Stimulated activated CD4-positive, alpha-beta T cell treated with anti-CD3 and anti-CD28 coated beads, Interleukin-2, amount 100 ng/mL, for 24 hours (primary cell): ENCODE data around the gene TMC8.

ENCODE experiments used
- DNase-seq, 2 donors: peaks; one replicate each; pipeline ENCODE4 v3.0.0-alpha.2; 2020

TMC8 gene

DNA sequence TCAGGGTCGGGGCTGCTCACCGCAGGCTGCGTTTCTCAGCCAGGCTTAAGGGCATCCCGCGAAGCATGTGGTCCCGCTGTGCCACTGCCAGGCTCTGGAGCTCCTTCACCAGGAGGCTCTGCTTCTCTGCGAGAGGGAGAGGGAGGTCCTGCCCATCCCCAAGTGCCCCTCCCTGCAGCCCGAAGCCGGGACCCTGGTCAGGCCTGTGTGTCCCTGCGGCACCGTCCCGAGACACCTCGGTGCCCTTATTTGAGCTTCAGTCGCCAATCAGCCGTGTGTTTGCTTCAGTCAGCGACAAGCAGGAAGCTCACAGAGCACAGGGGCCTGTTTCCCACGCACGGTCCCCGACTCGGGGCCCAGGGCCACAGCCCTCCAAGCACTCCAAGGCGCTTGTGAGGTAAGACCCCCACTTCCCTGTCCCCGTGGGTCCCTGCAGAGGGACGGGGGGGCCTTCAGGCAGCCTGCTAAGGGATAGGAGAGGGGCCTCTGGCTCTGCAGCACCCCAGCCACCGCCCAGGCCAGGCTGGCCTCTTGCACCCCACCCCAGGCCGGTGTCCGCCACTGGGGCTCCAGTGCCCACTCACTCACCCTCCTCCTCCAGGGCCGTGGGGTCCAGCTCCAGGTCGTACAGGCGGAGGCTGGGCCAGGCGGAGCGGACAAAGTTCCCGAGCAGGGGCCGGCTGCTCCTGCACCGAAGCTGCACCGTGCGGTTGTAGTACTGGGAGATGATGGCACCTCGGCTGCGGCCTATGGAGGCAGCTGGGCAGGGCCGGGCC, 5.2 kb upstream of the TMC8 start:
- DNase-seq = peak in 1 of 2 donors; percentile 50

DNA sequence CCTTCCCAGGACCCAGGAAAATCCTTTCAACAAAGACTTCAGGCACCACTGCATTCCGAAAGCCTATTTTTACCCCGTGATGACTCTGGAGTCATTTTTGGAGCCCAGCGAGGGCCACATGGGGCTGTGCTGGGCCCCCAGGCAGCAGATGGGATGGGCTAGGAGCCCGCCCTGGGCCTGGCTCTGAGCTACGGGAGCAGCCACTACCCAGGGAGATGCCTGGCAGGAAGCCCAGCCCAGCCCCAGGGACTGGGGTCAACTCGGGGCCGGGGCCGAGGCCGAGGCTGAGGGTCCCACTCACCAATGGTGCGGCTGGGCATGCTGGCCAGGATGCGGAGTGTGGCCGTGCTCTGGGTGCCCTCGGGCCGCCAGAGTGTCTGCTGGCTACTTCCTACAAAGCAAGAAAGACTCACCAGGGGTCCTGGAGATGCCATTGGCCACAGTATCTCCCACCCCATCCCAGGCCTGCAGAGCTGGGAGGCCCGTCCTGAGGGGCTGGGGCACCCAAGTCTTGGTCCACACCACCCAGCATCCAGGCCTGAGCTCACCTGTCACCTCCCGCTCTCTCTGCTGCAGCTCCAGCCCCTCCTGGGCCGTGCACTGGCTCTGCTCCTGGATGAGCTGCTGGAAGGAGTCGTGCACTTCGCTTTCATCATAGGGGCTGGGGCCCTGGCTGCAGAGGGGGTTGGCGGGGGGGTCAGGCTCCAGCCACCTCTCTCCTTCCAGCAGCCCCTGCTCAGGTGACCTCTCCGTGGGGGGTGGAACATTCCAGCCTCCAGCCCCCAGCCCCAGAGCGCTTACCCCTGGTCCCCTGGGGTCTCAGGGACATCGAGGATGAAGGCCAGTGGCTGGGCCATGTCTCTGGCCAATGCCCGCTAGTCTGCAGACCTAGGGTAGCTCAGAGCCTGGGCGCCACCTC, 4.3 kb upstream of the TMC8 start:
- no peak for DNase-seq

DNA sequence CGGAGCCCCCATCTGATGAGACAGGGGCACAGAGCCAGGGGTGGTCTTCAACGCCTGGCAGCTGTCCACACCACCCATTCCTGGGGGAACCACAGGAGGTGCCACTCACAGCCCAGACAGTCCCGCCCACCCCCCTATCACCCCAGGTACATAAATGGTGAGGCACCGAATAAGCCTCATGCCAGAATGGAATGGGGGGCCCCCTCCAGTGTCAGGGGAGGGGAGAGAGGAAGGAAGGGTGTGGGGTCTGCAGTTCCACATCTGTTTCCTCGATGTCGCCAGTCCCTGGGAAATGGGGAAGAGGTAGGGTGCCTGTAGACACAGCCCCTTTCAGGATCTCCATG, 3.7 kb upstream of the TMC8 start:
- no peak for DNase-seq

DNA sequence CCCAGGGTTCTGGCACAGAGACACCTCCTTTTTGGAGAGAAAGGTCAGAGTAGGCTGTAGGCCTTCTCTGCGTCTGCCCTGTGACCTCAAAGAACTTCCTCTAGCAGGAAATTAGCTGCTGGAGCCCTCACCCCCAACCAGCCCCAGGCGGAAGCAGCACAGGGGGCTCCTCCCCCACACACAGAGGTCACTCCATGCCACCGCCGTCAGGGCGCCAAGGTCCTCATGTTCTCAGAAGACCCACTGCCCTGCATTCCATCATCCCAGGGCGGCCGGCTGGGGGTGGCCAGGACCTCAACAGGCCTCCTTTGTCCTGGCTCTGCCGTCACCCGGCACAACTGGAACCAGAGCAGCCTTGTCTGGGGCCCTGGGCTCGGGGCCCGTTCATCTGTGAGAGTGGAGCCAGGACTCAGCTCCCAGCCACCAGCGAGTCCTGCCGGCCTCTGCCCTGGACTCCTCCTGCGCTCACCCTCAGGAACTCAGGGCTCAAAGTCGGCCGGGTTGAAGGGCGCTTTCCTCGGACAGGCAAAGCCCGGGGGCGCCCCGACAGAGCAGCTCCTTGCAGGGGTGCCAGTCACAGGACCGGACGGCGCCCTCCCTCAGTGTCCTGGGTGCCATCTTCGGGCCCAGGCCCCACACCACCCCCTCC, 3.2 kb upstream of the TMC8 start:
- DNase-seq = peak; percentile 63 to 74

DNA sequence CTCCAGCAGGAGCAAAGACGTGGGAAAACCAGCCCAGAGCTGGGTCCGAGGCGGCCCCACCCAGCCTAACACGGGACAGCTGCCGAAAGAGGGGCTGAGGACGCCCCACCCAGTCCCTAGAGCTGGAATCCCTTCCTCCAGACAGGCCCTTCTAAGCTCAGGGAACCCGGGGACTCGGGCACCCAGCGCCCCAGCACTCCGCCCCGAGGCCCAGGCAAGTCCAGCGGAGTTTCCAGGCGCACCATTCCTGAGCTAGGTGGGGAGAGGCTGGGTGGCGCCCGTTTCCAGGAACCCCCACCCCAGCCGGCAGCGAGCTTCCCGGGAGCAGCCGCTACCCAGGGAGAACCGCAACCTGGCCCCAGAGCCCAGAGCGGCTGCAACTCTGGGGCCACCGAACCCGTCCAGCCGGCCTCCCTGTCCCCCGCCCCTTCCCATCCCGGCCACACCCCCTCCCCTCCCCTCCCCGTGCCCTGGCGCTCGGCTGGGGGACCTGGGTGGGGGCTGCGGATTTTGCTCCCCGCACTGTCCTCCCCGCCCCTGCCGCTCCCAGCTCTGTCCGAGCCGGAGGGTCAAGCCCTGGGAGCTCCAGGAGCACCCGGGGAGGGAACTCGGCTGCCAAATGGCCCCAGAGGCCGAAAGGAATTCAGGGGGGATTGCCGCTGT, 2.6 kb upstream of the TMC8 start:
- no peak for DNase-seq

DNA sequence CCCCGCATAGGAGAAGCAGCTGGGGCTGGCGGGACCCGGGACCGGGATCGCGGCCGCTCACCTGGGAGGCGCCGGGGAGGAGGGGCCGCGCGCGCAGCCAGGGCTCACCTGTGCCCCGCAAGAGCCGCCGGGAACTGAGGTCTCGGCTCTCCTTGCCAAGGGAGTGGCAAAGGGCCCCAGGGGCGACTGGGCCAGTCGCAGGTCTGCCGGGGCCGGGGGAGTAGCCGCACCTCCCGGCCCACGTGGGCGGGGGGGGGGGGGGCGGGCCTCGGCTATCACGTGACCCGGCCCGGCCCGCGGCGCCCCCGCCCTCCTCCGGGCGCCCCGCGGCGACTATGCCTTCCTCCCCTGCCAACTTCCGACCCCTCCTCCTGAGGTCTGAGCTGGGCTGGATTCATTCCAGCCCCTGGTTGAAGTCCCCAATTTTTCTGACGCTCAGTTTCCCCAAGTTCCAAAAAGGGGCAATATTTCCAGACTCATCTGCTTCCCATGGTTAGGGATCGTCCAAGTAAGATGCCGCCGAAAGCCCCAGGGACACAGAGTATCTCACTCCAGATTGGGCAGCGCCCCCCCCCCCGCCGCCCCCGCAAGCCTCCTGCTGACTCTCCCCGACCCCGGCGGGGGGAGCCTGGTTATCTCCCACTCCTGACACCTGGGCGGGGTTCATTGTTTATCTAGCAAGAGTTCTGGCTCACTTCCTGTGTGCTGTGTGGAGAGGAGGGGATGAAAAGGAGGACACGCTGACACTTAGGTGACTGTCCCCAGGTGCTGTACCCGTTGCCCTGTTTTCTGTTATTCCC, 1.8 kb upstream of the TMC8 start, which contains the start of gene TMC6:
TSS of gene TMC6 (minus strand) at position 205 of the 800 bp plus-strand sequence. CDS start 1,923 bp downstream, outside the sequence.
- DNase-seq = peak; percentile 64 to 69

DNA sequence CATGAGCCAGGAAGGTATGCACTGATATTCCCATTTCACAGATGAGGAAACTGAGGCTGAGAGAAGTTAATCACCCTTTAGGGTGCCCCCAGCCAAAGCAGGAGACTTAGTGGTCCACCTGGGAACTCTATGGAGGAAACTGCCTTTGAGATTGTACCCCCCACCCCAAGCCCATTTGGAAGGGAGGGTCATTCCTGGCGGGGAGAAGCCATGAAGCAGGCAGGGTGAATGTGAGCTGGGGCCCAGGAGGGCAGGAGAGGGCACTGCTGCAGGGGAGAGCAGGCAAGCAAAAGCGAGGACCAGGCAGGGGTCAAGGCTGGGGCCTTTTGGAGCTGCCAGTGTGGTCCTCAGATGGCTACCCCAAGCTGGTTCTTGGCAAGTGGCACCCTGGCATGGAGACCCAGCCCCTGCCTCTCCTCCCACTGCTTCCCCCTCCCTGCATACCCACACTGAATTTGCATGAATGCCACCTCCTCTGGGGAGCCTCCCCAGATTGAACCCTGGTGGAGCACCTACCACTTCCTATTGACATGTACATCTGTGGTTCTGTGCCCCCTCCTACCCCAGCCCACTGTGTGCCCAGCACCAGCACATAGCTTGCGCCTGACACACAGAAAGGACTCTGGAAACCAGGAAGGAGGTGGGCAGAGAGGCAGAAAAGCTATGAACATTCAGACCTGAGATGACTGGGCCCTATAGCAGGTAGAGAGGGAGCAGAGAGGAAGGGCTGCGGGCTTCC, 1.1 kb upstream of the TMC8 start:
- DNase-seq = peak in 1 of 2 donors; percentile 43

DNA sequence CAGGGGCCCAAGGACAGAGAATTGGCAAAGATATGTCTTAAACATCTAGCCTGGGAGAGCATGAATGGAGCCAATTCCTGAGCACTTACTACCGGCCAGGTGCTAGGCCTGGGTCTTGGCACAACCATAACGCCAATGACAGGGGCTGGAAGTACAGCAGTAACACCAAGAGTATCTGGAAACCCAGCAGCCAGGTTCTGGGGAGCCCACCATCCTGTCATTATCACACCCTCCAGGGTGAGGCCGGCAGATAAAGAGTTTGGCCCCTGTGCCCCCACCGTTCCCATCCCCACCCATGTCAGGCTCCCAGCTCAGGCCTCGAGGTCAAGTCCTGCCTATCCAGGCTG, 508 bp upstream of the TMC8 start:
- DNase-seq = no peak

DNA sequence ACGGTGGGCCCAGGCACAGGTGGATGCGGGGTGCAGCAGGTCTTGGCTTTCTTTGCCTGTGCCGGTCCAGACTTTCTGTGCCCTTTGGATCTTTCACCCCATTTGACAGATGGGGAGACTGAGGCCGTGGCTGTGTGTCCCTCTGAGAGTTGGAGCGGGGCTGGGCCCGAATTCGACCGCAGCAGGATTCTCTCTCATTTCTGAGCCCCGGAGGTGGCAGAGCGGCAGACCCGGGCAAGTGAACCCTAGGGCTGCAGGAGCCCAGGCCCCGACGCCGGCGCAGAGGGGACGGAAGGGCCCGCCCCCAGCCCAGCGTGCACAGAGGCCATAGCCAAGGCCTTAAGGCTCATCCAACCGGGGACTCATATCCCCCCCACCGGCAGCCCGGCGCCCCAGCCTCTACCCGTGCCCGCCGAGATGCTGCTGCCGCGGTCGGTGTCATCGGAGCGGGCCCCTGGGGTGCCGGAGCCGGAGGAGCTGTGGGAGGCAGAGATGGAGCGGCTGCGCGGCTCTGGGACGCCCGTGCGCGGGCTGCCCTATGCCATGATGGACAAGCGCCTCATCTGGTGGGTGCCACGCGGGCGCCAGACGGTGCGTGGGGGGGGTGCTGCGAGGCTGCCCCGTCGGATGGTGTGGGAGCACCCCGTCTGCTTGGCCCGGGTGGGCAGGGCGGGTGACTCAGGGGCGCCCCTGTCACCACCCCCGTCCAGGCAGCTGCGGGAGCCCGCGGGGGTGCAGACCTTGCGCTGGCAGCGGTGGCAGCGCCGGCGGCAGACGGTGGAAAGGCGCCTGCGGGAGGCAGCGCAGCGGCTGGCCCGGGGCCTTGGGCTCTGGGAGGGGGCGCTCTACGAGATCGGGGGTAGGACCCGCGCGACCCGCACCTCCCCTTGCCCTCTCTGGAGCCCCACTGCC, 857 bp downstream of the TMC8 start:
- DNase-seq = peak; percentile 60 to 64

DNA sequence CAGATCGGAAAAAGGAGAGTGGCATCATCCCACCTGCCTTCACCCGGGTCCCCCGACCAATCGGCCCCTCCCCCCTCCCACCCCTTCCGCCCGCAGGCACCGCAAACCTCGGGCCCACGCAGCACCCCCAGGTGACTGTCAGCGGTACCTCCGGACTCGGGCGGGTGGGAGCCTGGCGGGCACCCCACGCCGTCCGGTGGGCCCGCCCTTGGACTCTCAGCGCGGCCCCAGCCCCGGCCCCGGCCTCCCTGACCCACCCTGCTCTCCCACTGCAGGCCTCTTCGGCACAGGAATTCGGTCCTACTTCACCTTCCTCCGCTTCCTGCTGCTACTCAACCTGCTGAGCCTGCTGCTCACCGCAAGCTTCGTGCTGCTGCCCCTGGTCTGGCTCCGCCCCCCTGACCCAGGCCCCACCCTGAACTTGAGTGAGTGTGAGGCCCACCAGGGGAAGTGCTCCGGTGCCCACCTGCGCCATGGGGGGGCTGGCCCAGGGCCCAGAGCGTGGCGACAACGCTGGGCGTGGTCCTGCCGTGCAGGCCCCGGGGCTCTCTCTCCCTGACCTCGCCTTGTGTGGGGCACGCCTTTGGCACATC, 1.6 kb downstream of the TMC8 start:
- DNase-seq = peak; percentile 68 to 75

DNA sequence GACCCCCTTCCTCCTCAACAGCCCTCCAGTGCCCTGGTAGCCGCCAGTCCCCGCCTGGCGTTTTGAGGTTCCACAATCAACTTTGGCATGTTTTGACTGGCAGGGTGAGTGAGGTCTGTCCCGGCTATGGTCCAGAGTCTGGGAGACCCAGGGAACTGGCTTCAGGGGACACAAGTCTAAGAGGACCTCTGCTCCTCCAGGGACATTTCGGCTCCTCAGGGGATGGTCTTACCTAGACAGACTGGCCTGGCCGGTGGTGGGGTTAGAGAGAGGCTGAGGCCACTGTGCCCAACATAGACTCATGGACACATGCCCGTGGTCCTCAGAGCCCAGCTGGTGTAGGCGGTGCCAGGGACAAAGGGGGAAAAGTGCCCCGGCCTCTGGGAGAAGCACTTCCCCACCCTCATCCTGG, 2.2 kb downstream of the TMC8 start:
- no peak for DNase-seq

DNA sequence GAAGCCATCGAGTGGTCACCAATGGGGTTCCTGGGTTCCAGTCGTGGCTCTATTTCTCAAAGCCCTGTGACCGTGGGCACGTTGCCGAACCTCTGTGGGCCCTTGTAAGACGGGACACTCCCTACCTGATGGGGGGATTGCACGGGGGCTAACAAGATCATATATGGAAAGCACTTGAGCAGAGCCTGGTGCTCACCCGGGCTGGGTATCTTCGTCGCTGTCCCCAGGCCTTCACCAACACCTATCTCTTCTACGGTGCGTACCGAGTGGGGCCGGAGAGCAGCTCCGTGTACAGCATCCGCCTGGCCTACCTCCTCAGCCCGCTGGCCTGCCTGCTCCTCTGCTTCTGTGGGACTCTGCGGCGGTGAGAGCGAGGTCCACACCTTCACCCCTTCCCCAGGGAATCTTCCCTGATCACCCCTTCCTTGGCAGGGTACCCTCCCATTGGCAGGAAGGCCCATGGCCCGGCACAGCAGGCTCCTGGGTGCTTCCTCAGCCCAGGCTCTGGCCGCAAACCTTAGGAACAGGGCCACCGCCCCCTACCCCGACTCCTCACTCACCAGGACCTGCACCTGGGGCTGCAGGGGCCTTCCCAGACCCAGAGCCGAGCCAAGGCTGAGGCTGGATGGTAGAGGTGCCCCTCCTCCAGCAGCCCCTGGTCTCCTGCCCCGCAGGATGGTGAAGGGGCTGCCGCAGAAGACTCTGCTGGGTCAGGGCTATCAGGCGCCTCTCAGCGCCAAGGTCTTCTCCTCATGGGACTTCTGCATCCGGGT, 2.8 kb downstream of the TMC8 start:
- no peak for DNase-seq

DNA sequence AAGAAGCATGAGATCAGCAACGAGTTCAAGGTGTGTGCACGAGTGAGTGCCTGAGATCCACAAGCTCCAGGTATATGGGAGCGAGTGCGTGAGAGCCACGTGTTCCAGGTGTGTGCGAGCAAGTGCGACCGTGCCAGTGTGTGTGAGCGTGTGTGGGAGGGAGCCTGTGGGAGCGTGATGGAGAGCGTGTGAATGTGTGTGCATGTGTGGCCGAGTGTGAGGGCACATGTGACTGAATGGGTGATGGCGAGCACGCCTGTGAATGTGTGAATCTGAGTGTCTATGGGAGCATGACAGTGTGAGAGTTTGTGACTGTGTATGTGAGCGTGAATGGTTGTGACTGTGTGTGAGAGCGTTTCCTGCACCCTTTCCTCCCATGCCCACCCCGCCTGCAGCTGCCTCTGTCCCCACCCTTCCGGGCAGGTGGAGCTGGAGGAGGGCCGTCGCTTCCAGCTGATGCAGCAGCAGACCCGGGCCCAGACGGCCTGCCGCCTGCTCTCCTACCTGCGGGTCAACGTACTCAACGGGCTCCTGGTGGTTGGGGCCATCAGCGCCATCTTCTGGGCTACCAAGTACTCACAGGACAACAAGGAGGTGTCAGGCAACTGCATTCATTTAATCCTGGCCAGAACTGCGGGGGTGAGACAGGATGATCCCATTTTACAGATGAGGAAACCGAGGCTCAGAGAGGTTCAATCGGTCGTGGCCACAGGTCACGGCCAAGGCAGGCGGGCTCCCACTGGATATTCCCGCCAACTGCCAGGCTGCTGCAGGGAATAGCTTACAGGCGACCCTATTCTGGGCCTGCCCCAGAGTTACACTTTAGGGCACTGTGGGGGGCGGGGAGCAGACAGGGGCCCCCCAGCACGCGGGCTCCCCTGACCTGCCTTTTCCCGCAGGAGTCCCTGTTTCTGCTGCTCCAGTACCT, 3.7 kb downstream of the TMC8 start:
- peak; percentile 73 to 74 for DNase-seq

DNA sequence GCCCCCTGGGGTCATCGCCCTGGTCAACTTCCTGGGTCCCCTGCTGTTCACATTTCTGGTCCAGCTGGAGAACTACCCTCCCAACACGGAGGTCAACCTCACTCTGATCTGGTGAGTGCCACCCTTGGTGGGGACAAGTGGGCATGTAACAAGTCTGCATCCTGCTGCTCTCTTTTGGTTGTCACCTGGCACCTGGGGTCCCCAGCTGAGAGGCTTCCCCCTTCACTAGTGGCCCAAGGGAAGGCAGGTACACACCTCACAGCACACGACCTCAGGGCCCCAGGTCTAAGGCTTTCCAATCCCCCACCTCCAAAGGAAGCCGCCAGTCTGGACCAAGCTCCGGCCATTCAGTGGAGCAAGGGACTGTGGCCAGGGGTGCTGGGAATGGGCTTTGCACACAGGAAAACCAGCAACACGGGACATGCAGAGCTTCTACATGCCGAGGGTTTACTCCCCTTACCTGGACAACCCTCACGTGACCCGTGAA, 4.4 kb downstream of the TMC8 start:
- no peak for DNase-seq

DNA sequence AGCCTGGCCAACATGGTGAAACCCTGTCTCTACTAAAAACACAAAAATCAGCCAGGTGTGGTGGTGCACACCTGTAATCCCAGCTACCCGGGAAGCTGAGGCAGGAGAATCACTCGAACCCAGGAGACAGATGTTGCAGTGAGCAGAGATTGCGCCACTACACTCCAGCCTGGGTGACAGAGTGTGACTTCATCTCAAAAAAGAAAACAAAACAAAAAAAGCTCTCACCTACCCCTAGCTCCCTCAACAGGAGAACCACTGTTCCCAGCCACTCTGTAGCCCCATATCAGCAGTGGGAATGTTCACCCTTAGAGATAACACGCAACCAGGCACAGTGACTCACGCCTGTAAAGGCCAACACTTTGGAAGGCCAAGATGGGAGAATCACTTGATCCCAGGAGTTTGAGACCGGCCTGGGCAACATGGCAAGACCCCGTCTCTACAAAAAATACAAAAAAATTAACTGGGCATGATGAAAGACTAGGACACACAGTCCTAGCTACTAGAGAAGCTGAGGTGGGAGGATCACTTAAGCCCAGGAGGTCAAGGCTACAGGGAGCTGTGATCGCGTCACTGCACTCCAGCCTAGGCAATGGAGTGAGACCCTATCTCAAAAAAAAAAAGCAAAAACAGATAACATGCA, 5.4 kb downstream of the TMC8 start:
- no peak for DNase-seq

DNA sequence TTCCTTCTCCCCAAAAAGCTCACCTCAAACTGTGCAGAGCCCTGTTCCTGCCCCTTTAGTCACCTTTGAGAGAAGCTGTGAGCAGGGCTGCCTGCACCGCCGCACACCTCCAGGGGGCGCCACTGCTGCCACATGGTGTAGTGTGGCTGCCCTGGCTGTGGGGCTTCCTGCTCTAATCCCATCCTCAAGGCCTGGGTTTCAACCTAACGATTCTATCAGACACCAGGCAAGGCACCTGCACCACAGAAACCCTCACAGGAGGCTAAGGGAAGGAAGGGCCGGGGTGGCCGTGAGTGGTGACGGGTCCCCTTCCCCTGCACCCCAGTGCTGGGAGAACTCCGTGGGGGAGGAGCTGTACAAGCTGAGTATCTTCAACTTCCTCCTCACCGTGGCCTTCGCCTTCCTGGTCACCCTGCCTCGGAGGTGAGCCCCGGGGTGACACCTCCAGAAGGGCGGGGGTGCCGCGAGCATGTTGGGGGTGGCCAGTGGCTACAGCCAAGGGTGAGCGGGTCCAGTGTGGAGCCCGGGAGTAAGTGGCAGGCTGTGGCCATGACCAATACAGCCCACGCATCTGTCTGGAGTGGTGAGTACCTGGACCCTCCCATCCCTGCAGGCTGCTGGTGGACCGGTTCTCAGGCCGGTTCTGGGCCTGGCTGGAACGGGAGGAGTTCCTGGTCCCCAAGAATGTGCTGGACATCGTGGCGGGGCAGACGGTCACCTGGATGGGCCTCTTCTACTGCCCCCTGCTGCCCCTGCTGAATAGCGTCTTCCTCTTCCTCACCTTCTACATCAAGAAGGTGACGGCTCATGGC, 7.0 kb downstream of the TMC8 start:
- peak in 1 of 2 donors; percentile 72 for DNase-seq
